Endodermal cell (in vitro differentiated cells): ENCODE measurements around the gene PRKX. TPM values are rescaled to one million over a fixed set of nuclear protein-coding genes. Genes with fewer than 3 reads are reported as not detected.
A peak's percentile ranks its signal among the peaks of the same experiment; 100 is the strongest.

Experiments
- DNase-seq: peaks from one replicate; pipeline ENCODE4 v3.0.0-alpha.2; 2017
- H3K27ac ChIP-seq: 2 replicates; pipeline ENCODE4 v1.5.1; 2013; ENCODE audit warnings: mild to moderate bottlenecking, low read depth, low read length, moderate library complexity
- H3K27me3 ChIP-seq: 2 replicates; pipeline ENCODE4 v1.6.1; 2013; ENCODE audit warnings: mild to moderate bottlenecking, low read length, moderate library complexity; ENCODE audit not compliant: insufficient read depth, control insufficient read depth, poor library complexity, severe bottlenecking
- H3K36me3 ChIP-seq: 2 replicates; pipeline ENCODE4 v1.7.0; 2013; ENCODE audit warnings: mild to moderate bottlenecking, low read length, moderate library complexity; ENCODE audit not compliant: control insufficient read depth, insufficient read depth
- H3K4me1 ChIP-seq: one replicate; pipeline ENCODE4 v1.7.0; 2013; ENCODE audit warnings: low read length; ENCODE audit not compliant: control insufficient read depth, insufficient read depth
- H3K4me3 ChIP-seq: 2 replicates; pipeline ENCODE4 v1.5.1; 2013; ENCODE audit warnings: mild to moderate bottlenecking, low read length, moderate library complexity
- H3K9ac ChIP-seq: 2 replicates; pipeline ENCODE4 v1.6.1; 2013; ENCODE audit warnings: mild to moderate bottlenecking, low read length, moderate library complexity; ENCODE audit not compliant: poor library complexity, severe bottlenecking; ENCODE audit errors: extremely low read depth
- H3K9me3 ChIP-seq: 2 replicates; pipeline ENCODE4 v1.6.1; 2013; ENCODE audit warnings: mild to moderate bottlenecking, low read length, moderate library complexity; ENCODE audit not compliant: control insufficient read depth
- H3K27ac Mint-ChIP-seq: 2 replicates; pipeline ENCODE4 v1.8.0; 2020; ENCODE audit warnings: mixed read lengths
- H3K27me3 Mint-ChIP-seq: 2 replicates; pipeline ENCODE4 v1.8.0; 2021; ENCODE audit warnings: mild to moderate bottlenecking, mixed read lengths; ENCODE audit not compliant: insufficient read depth
- H3K36me3 Mint-ChIP-seq: 2 replicates; pipeline ENCODE4 v1.8.0; 2020; ENCODE audit warnings: low read depth, mixed read lengths
- H3K4me1 Mint-ChIP-seq: 2 replicates; pipeline ENCODE4 v1.8.0; 2020; ENCODE audit warnings: mixed read lengths
- H3K4me3 Mint-ChIP-seq: 2 replicates; pipeline ENCODE4 v1.8.0; 2020; ENCODE audit warnings: mild to moderate bottlenecking, moderate library complexity, mixed read lengths
- H3K9me3 Mint-ChIP-seq: 2 replicates; pipeline ENCODE4 v1.8.0; 2020; ENCODE audit warnings: mild to moderate bottlenecking, mixed read lengths
- CTCF ChIP-seq: fragments of 200-600 bp; sonication (generic); conservative IDR thresholded peaks from 2 replicates; pipeline ENCODE4 v1.5.0; 2021; ENCODE audit warnings: antibody characterized with exemption, mild to moderate bottlenecking
- WGBS, 2 experiments: methylation state at CpG; one replicate each; pipeline versions ENCODE4 v1.1.5 to v1.1.7; 2013; ENCODE audit warnings: missing lambda C conversion rate in 2 of 2, mixed read lengths in 1 of 2; ENCODE audit not compliant: insufficient coverage in 1 of 2, insufficient read length in 1 of 2; 5-methylcytosine and 5-hydroxymethylcytosine counted together
- total RNA-seq, 2 donors: library from RNA; stranded (reverse); fragmentation: NEBNext Ultra II Directional in 1 of 2; extraction: Animal tissue kit (Norgen Biotek cat#: 25700) in 1 of 2; gene quantifications; 2 replicates in 1 of 2; 3 replicates in 1 of 2; pipeline ENCODE4 v1.2.1, GENCODE V29; 2021

Gene PRKX
- total RNA-seq, 2 donors from 2014 or later = 24.7 to 73.7 TPM

- Histone ChIP-seq H3K9ac (no peak overlapping the region), H3K36me3 (no peaks in the 10 kb centered on the region), H3K4me1 (no peaks in the 10 kb centered on the region), H3K27ac (no peak overlapping the region), H3K27me3 (no peaks in the 10 kb centered on the region), H3K4me3 (peak overlapping the region; percentile 72), H3K9me3 (no peaks in the 10 kb centered on the region)
- Mint-ChIP-seq H3K4me1 (peaks cover 18% of the 10 kb centered on the region), H3K36me3 (no peaks in the 10 kb centered on the region), H3K4me3 (peak overlapping the region; percentile 77), H3K27ac (peak overlapping the region; percentile 76), H3K27me3 (peaks cover 15% of the 10 kb centered on the region), H3K9me3 (peaks cover 6% of the 10 kb centered on the region)
- no peak for TF ChIP-seq CTCF
- 3% methylated on average over 15 of the region's 15 CpGs; no CpG with 5 or more reads in 1 of the 2 experiments for WGBS, 2 experiments
- DNase-seq = peak; percentile 82
Observed at GRCh38 chrX:3713937-3714434, 537 bp upstream of the PRKX start.

- Histone ChIP-seq H3K9ac (peak overlapping the region; percentile 45), H3K4me1 (no peaks in the 10 kb centered on the region), H3K27me3 (no peaks in the 10 kb centered on the region), H3K9me3 (no peaks in the 10 kb centered on the region), H3K36me3 (no peaks in the 10 kb centered on the region), H3K4me3 (peak overlapping the region; percentile 83), H3K27ac (no peak overlapping the region)
- WGBS, 2 experiments = 0% methylated on average over 37 of the region's 38 CpGs; no CpG with 5 or more reads in 1 of the 2 experiments
- Mint-ChIP-seq H3K27ac (no peak overlapping the region), H3K9me3 (peaks cover under 1% of the 10 kb centered on the region), H3K4me1 (peaks cover 24% of the 10 kb centered on the region), H3K36me3 (peaks cover 4% of the 10 kb centered on the region), H3K27me3 (peaks cover 15% of the 10 kb centered on the region), H3K4me3 (peak overlapping the region; percentile 77)
- no peak for TF ChIP-seq CTCF
- no peak for DNase-seq
Observed at GRCh38 chrX:3712870-3713224, 602 bp downstream of the PRKX start.

GRCh38 chrX:3712051-3712869, 1.2 kb downstream of the PRKX start:
- Histone ChIP-seq H3K27me3 (no peaks in the 10 kb centered on the region), H3K27ac (no peak overlapping the region), H3K36me3 (no peaks in the 10 kb centered on the region), H3K9me3 (no peaks in the 10 kb centered on the region), H3K4me3 (peak overlapping the region; percentile 83), H3K9ac (peak overlapping the region; percentile 45), H3K4me1 (no peaks in the 10 kb centered on the region)
- H3K4me1 Mint-ChIP-seq = peaks cover 26% of the 10 kb centered on the region
- H3K27me3 Mint-ChIP-seq = peaks cover 15% of the 10 kb centered on the region
- H3K9me3 Mint-ChIP-seq = no peaks in the 10 kb centered on the region
- peak overlapping the region; percentile 77 for H3K4me3 Mint-ChIP-seq
- DNase-seq = peak; percentile 54
- WGBS, 2 experiments = 4 to 10% methylated on average over 5 to 39 of the region's 39 CpGs
- peaks cover 4% of the 10 kb centered on the region for H3K36me3 Mint-ChIP-seq
- H3K27ac Mint-ChIP-seq = peak overlapping the region; percentile 80
- no peak for TF ChIP-seq CTCF
